ENCODE results near the gene RNF181.
"Not testable (repeated sequence)": the region's sequence is repeated elsewhere in the genome, so short reads cannot be mapped to it uniquely, and the experiment has no call there.

RNF181 gene

GRCh38 chr2:85597241-85597640 is 1.7 kb downstream of the RNF181 start:
- DNase-seq = no peak

- no peak for DNase-seq
These were observed 3.2 kb downstream of the RNF181 start for GRCh38 chr2:85598594-85599340.

GRCh38 chr2:85599468-85600234 is 4.1 kb downstream of the RNF181 start:
- DNase-seq = no peak

- no peak for DNase-seq
These were observed 4.7 kb downstream of the RNF181 start for GRCh38 chr2:85600235-85600575.

- no peak for DNase-seq
These were observed 5.6 kb downstream of the RNF181 start for GRCh38 chr2:85600951-85601770.

- no peak for DNase-seq
These were observed 6.4 kb downstream of the RNF181 start for GRCh38 chr2:85601771-85602475.

- DNase-seq = peak; percentile 90
These were observed 7.1 kb downstream of the RNF181 start, which contains the start of gene TMEM150A for GRCh38 chr2:85602476-85603234. Gene TMEM150A, minus strand, starts transcription at chr2:85602698. Its CDS starts 750 bp downstream, at chr2:85601948.

- DNase-seq = not testable (repeated sequence)
These were observed 8.5 kb downstream of the RNF181 start for GRCh38 chr2:85604133-85604444.

- no peak for DNase-seq
These were observed 9.2 kb downstream of the RNF181 start for GRCh38 chr2:85604568-85605339.

GRCh38 chr2:85605406-85606115 is 10.0 kb downstream of the RNF181 start:
- DNase-seq = no peak

GRCh38 chr2:85606116-85606455 is 10.5 kb downstream of the RNF181 start:
- DNase-seq = no peak

GRCh38 chr2:85607268-85608215 is 12.0 kb downstream of the RNF181 start:
- no peak for DNase-seq

- no peak for DNase-seq
These were observed 15.7 kb downstream of the RNF181 start for GRCh38 chr2:85611217-85611704.

- peak; percentile 94 for DNase-seq
These were observed 16.4 kb downstream of the RNF181 start, which contains the start of gene C2orf68 for GRCh38 chr2:85611705-85612587. Gene C2orf68, minus strand, starts transcription at chr2:85612066. Its CDS starts 82 bp downstream, at chr2:85611984.

GRCh38 chr2:85613717-85614515 is 18.4 kb downstream of the RNF181 start:
- no peak for DNase-seq

GRCh38 chr2:85614757-85615156 is 19.2 kb downstream of the RNF181 start:
- DNase-seq = peak; percentile 36

- DNase-seq = no peak
These were observed 19.8 kb downstream of the RNF181 start for GRCh38 chr2:85615413-85615728.

Data from activated CD4-positive, alpha-beta T cell treated with anti-CD3 and anti-CD28 coated beads, Interleukin-2, Interleukin-6, amounts not matched to agents 100 ng/mL and 50 ng/mL, durations not matched to agents 16 hours and 8 hours (primary cell).